ENCODE data around the gene TOMM40L.

GRCh38 chr1:161242313-161242712, 16.5 kb downstream of the TOMM40L start:
- TF ChIP-seq CTCF (IDR thresholded peaks at IDR 0.05) (no peak), POLR2A (IDR thresholded peaks at IDR 0.05) (no peak), EP300 (IDR thresholded peaks at IDR 0.05) (no peak)

Data from ovary (tissue), 3 donors.